HepG2 (cell line): Measurements from ENCODE around the gene GALNT18. TPM values are rescaled to one million over a fixed set of nuclear protein-coding genes. Genes with fewer than 3 reads are reported as not detected.

Source experiments
- ATAC-seq: fragments of 200-7000 bp; cut with Tn5 transposase; 3 replicates; pipeline ENCODE4 v1.9.1; 2020; ENCODE audit warnings: mild to moderate bottlenecking, moderate library complexity
- BruUV-seq: library from RNA; stranded (reverse); fragments of 400-500 nt; replicated peaks from 2 replicates; lab custom pipeline; 2021; lab: Mats Ljungman, UMichigan
- CTCF ChIA-PET: fragments of 300-600 bp; formaldehyde crosslinking; extraction: SDS; loops from one replicate; lab custom pipeline; 2021; ENCODE audit warnings: low total read pairs, inconsistent platforms, low intra/inter-chr PET ratio; lab: Yijun Ruan, JAX
- POLR2A ChIA-PET: fragments of 350-600 bp; sonication (Branson Sonifier 250); formaldehyde crosslinking; loops from one replicate; lab custom pipeline; 2020; ENCODE audit warnings: antibody characterized with exemption, inconsistent platforms; lab: Yijun Ruan, JAX
- DNase-seq: peaks from one replicate; pipeline ENCODE4 v3.0.0-alpha.2; 2015; ENCODE audit warnings: low spot score
- FAIRE-seq: peaks from 3 replicates; lab custom pipeline; 2011; peaks lifted over from hg19 to GRCh38; lab: Jason Lieb, UNC
- H2AFZ ChIP-seq: one replicate; pipeline ENCODE4 v1.6.1; 2011; ENCODE audit warnings: low read length, inconsistent platforms
- H3K27ac ChIP-seq: fragments of 300-600 bp; 3 replicates; pipeline ENCODE4 v1.8.0; 2011; ENCODE audit warnings: mixed run types, mild to moderate bottlenecking, mixed read lengths, low read length, inconsistent platforms; ENCODE audit not compliant: insufficient read depth; ENCODE audit errors: extremely low read length
- H3K27me3 ChIP-seq, 2 experiments: fragments of 200-600 bp in 1 of 2; 2 replicates in 1 of 2; 3 replicates in 1 of 2; pipeline versions ENCODE4 v1.6.0 to v1.8.0; 2011; ENCODE audit warnings: low read length in 2 of 2, mild to moderate bottlenecking in 2 of 2, moderate library complexity in 2 of 2, inconsistent platforms in 1 of 2; ENCODE audit not compliant: insufficient read depth in 2 of 2, control insufficient read depth in 1 of 2
- H3K36me3 ChIP-seq, 2 experiments: fragments of 200-600 bp in 1 of 2; replicated peaks in 1 of 2; 2 replicates in 1 of 2; 3 replicates in 1 of 2; pipeline versions ENCODE4 v1.5.1 to v1.8.0; 2011; ENCODE audit warnings: low read length in 2 of 2, inconsistent platforms in 1 of 2; ENCODE audit not compliant: insufficient read depth in 2 of 2, control insufficient read depth in 1 of 2
- H3K4me1 ChIP-seq: 2 replicates; pipeline ENCODE4 v1.5.1; 2012; ENCODE audit warnings: low read length, inconsistent platforms; ENCODE audit not compliant: insufficient read depth
- H3K4me2 ChIP-seq: 2 replicates; pipeline ENCODE4 v1.6.0; 2011; ENCODE audit warnings: low read depth, low read length, inconsistent platforms
- H3K4me3 ChIP-seq, 3 experiments: fragments of 200-600 bp in 1 of 3; sonication (generic), shearing (Covaris generic) in 1 of 3; replicated peaks in 1 of 3; 2 replicates each; pipeline ENCODE4 v1.5.1; 2011 to 2016; ENCODE audit warnings: low read length in 3 of 3, inconsistent platforms in 2 of 3, low read depth in 2 of 3, mild to moderate bottlenecking in 2 of 3, control low read depth in 1 of 3, mixed read lengths in 1 of 3; ENCODE audit not compliant: insufficient read depth in 1 of 3
- H3K79me2 ChIP-seq: one replicate; pipeline ENCODE4 v1.6.1; 2011; ENCODE audit warnings: low read length, inconsistent platforms; ENCODE audit not compliant: insufficient read depth
- H3K9ac ChIP-seq: 2 replicates; pipeline ENCODE4 v1.6.0; 2011; ENCODE audit warnings: mild to moderate bottlenecking, low read depth, low read length, inconsistent platforms; ENCODE audit not compliant: insufficient read depth
- H3K9me3 ChIP-seq: 2 replicates; pipeline ENCODE4 v1.5.1; 2012; ENCODE audit warnings: mild to moderate bottlenecking, low read length
- H4K20me1 ChIP-seq: 2 replicates; pipeline ENCODE4 v1.6.0; 2011; ENCODE audit warnings: inconsistent platforms, mild to moderate bottlenecking, low read length, moderate library complexity; ENCODE audit not compliant: insufficient read depth
- ERF ChIP-seq: IDR thresholded peaks from 2 replicates; pipeline ENCODE4 v1.6.1; 2018; ENCODE audit warnings: missing biosample characterization, missing genetic modification reagents
- TEAD3 ChIP-seq: optimal IDR thresholded peaks from 2 replicates; pipeline ENCODE3; 2016; ENCODE audit warnings: borderline replicate concordance
- WGBS: methylation state at CpG from one replicate; pipeline ENCODE4 v1.1.6; 2017; ENCODE audit warnings: low lambda C conversion rate; 5-methylcytosine and 5-hydroxymethylcytosine counted together
- in situ Hi-C: cut with HindIII; loops from 2 replicates; pipeline ENCODE4 v1.10.0; 2017; ENCODE audit warnings: low pct_unique_long_range_greater_than_20kb; ENCODE audit not compliant: extremely low pct_ligation_motif_present
- intact Hi-C: fragments of 100-400 bp; cut with micrococcal nuclease; formaldehyde crosslinking; loops from one replicate; pipeline ENCODE4 v1.10.0; 2022; ENCODE audit not compliant: unreplicated experiment
- polyA plus RNA-seq, 8 experiments: library from polyadenylated mRNA; depleted of rRNA in 3 of 8; stranded (reverse) in 7 of 8; unstranded in 1 of 8; fragments of >200 nt; fragmentation: Illumina TruSeq in 4 of 8; extraction: Trizol in 4 of 8; gene quantifications; 2 replicates each; pipeline versions ENCODE4 v1.2.1 to v1.2.3, GENCODE V29; 2011 to 2016; ENCODE audit warnings: low read depth in 4 of 8, missing spikeins in 1 of 8, mixed read lengths in 1 of 8; ENCODE audit not compliant: insufficient read depth in 1 of 8
- total RNA-seq, 5 experiments: library from RNA; depleted of rRNA; stranded (reverse); fragments of >200 nt; fragmentation: Illumina TruSeq; extraction: Trizol; gene quantifications; 2 replicates each; pipeline ENCODE4 v1.2.3, GENCODE V29; 2016; ENCODE audit warnings: low read depth in 1 of 5
- TF ChIP-seq, protein P1 (sequence below), 2 experiments: IDR thresholded peaks; 2 replicates each; pipeline ENCODE4 v1.6.1; 2011 to 2012; ENCODE audit warnings: low read length in 2 of 2, borderline replicate concordance in 1 of 2, low read depth in 1 of 2, mild to moderate bottlenecking in 1 of 2, moderate library complexity in 1 of 2

The GALNT18 gene
- total and polyA plus RNA-seq, 2 of the 13 experiments (the other 11 are each of a cell fraction or from before 2014, with no cell fraction given) = 0.11 TPM; not detected in 1

DNA sequence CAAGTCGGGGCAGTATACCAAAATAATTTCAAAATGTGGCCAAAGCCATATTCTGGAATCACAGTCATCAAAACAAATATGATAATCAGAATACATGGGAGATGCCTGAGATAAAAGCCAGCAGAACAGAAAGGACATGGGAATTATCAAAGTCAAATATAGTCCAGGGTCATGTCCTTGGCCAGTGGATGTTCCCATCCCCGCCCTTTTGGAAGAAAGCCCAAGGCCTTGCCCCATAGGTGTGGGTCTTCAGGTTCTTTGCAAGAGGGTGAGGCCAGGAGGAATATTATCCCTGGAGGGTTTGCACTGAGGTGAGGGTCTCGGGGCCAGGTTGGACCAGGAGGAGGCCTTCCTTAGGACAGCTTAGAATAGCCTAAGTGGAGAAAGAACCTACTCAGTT is 215.2 kb downstream of the GALNT18 start:
- Histone ChIP-seq H3K9me3 (no peaks in the 10 kb centered on the region), H3K79me2 (no peaks in the 10 kb centered on the region), H3K36me3 (no peaks in the 10 kb centered on the region), H3K27me3 (peaks cover 2 to 43% of the 10 kb centered on the region in 2 experiments; a peak in 4 of 5 replicates), H3K9ac (no peak overlapping the region), H3K4me1 (no peaks in the 10 kb centered on the region), H3K27ac (no peak overlapping the region), H3K4me3 (no peak overlapping the region), H4K20me1 (no peaks in the 10 kb centered on the region), H2AFZ (no peak overlapping the region), H3K4me2 (no peak overlapping the region)
- TF ChIP-seq ERF (CRISPR knock-in tag) (no peak), TEAD3 (CRISPR knock-in tag) (no peak)
- TF ChIP-seq, protein P1, sequence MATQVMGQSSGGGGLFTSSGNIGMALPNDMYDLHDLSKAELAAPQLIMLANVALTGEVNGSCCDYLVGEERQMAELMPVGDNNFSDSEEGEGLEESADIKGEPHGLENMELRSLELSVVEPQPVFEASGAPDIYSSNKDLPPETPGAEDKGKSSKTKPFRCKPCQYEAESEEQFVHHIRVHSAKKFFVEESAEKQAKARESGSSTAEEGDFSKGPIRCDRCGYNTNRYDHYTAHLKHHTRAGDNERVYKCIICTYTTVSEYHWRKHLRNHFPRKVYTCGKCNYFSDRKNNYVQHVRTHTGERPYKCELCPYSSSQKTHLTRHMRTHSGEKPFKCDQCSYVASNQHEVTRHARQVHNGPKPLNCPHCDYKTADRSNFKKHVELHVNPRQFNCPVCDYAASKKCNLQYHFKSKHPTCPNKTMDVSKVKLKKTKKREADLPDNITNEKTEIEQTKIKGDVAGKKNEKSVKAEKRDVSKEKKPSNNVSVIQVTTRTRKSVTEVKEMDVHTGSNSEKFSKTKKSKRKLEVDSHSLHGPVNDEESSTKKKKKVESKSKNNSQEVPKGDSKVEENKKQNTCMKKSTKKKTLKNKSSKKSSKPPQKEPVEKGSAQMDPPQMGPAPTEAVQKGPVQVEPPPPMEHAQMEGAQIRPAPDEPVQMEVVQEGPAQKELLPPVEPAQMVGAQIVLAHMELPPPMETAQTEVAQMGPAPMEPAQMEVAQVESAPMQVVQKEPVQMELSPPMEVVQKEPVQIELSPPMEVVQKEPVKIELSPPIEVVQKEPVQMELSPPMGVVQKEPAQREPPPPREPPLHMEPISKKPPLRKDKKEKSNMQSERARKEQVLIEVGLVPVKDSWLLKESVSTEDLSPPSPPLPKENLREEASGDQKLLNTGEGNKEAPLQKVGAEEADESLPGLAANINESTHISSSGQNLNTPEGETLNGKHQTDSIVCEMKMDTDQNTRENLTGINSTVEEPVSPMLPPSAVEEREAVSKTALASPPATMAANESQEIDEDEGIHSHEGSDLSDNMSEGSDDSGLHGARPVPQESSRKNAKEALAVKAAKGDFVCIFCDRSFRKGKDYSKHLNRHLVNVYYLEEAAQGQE (IDR thresholded peaks at IDR 0.05; ENCODE audit: borderline replicate concordance in 1 of 2, low read depth in 1 of 2, low read length in 2 of 2) = no peak
- no peak for FAIRE-seq
- in situ Hi-C loops (no loop called here), intact Hi-C loops (no loop called here)
- 0% methylated on average over 3 of the region's 3 CpGs for WGBS
- ChIA-PET CTCF (no interaction called here), POLR2A (no interaction called here)
- BruUV-seq = no TSS peak
- DNase-seq = no peak
- no peak for ATAC-seq
